H9 (cell line): ENCODE measurements around the gene EXOC5. TPM values are rescaled to one million over a fixed set of nuclear protein-coding genes. Genes with fewer than 3 reads are reported as not detected.

Experiments used
- DNase-seq: peaks from one replicate; pipeline ENCODE4 v3.0.0-alpha.2; 2017
- H2AFZ ChIP-seq: one replicate; pipeline ENCODE4 v1.6.1; 2013; ENCODE audit warnings: mild to moderate bottlenecking, low read length, control low read depth, moderate library complexity
- H2AK5ac ChIP-seq: 2 replicates; pipeline ENCODE4 v1.6.1; 2013; ENCODE audit warnings: low read length, control low read depth, mixed read lengths; ENCODE audit not compliant: insufficient read length
- H2BK120ac ChIP-seq: one replicate; pipeline ENCODE4 v1.6.1; 2013; ENCODE audit warnings: low read depth, mild to moderate bottlenecking, low read length, control low read depth, inconsistent platforms; ENCODE audit not compliant: poor library complexity, severe bottlenecking
- H2BK12ac ChIP-seq: 2 replicates; pipeline ENCODE4 v1.6.1; 2013; ENCODE audit warnings: low read length, control low read depth, mixed read lengths, low read depth; ENCODE audit not compliant: insufficient read length
- H2BK15ac ChIP-seq: 2 replicates; pipeline ENCODE4 v1.6.1; 2013; ENCODE audit warnings: low read depth, low read length, control low read depth
- H2BK20ac ChIP-seq: one replicate; pipeline ENCODE4 v1.6.1; 2013; ENCODE audit warnings: low read depth, mild to moderate bottlenecking, low read length, control low read depth, inconsistent platforms; ENCODE audit not compliant: poor library complexity, severe bottlenecking
- H2BK5ac ChIP-seq: 2 replicates; pipeline ENCODE4 v1.6.1; 2013; ENCODE audit warnings: low read length, control low read depth, mixed read lengths; ENCODE audit not compliant: insufficient read length
- H3K14ac ChIP-seq: 2 replicates; pipeline ENCODE4 v1.6.1; 2013; ENCODE audit warnings: low read length, control low read depth; ENCODE audit not compliant: insufficient read depth
- H3K18ac ChIP-seq: 2 replicates; pipeline ENCODE4 v1.6.1; 2013; ENCODE audit warnings: low read depth, mild to moderate bottlenecking, mixed read lengths, low read length, control low read depth; ENCODE audit not compliant: insufficient read length
- H3K23ac ChIP-seq: 2 replicates; pipeline ENCODE4 v1.6.1; 2013; ENCODE audit warnings: low read length, control low read depth, mixed read lengths, low read depth; ENCODE audit not compliant: insufficient read length
- H3K23me2 ChIP-seq: 2 replicates; pipeline ENCODE4 v1.6.1; 2013; ENCODE audit warnings: low read depth, mild to moderate bottlenecking, mixed read lengths, low read length, control low read depth; ENCODE audit not compliant: insufficient read length, poor library complexity, severe bottlenecking
- H3K27ac ChIP-seq: 2 replicates; pipeline ENCODE4 v1.5.1; 2013; ENCODE audit warnings: low read length, control low read depth, mixed read lengths, low read depth; ENCODE audit not compliant: insufficient read length
- H3K27me3 ChIP-seq: 2 replicates; pipeline ENCODE4 v1.6.1; 2013; ENCODE audit warnings: low read length, control low read depth, inconsistent platforms; ENCODE audit not compliant: insufficient read depth
- H3K4ac ChIP-seq: 2 replicates; pipeline ENCODE4 v1.6.1; 2013; ENCODE audit warnings: low read depth, mild to moderate bottlenecking, control low read depth, inconsistent platforms, low read length, moderate library complexity
- H3K4me1 ChIP-seq: 2 replicates; pipeline ENCODE4 v1.6.1; 2013; ENCODE audit warnings: low read length, control low read depth, inconsistent platforms; ENCODE audit not compliant: insufficient read depth
- H3K4me2 ChIP-seq: 2 replicates; pipeline ENCODE4 v1.6.1; 2013; ENCODE audit warnings: low read length, control low read depth, mixed read lengths; ENCODE audit not compliant: insufficient read length, insufficient read depth
- H3K56ac ChIP-seq: 2 replicates; pipeline ENCODE4 v1.6.1; 2013; ENCODE audit warnings: low read depth, mild to moderate bottlenecking, mixed read lengths, low read length, control low read depth; ENCODE audit not compliant: insufficient read length
- H3K79me1 ChIP-seq: 2 replicates; pipeline ENCODE4 v1.6.1; 2013; ENCODE audit warnings: low read depth, mild to moderate bottlenecking, moderate library complexity, low read length, control low read depth, inconsistent platforms; ENCODE audit not compliant: insufficient read depth, poor library complexity, severe bottlenecking
- H3K79me2 ChIP-seq: 2 replicates; pipeline ENCODE4 v1.6.1; 2013; ENCODE audit warnings: low read length, control low read depth, inconsistent platforms; ENCODE audit not compliant: insufficient read depth
- H3K9ac ChIP-seq: 2 replicates; pipeline ENCODE4 v1.6.1; 2013; ENCODE audit warnings: low read length, control low read depth, mixed read lengths; ENCODE audit not compliant: insufficient read length; ENCODE audit errors: extremely low read depth
- H3K9me3 ChIP-seq: one replicate; pipeline ENCODE4 v1.6.1; 2013; ENCODE audit warnings: low read depth, low read length, inconsistent platforms; ENCODE audit not compliant: control insufficient read depth
- H3T11ph ChIP-seq: one replicate; pipeline ENCODE4 v1.6.1; 2013; ENCODE audit warnings: mild to moderate bottlenecking, low read length, control low read depth, inconsistent platforms
- H4K20me1 ChIP-seq: one replicate; pipeline ENCODE4 v1.6.1; 2013; ENCODE audit not compliant: control insufficient read depth, insufficient read length, insufficient read depth
- H4K5ac ChIP-seq: 2 replicates; pipeline ENCODE4 v1.6.1; 2013; ENCODE audit warnings: low read depth, mild to moderate bottlenecking, mixed read lengths, low read length, control low read depth; ENCODE audit not compliant: insufficient read length
- H4K8ac ChIP-seq: replicated peaks from 2 replicates; pipeline ENCODE4 v1.6.1; 2013; ENCODE audit warnings: low read length, control low read depth, mixed read lengths, low read depth; ENCODE audit not compliant: insufficient read length
- H4K91ac ChIP-seq: 2 replicates; pipeline ENCODE4 v1.6.1; 2013; ENCODE audit warnings: low read depth, mild to moderate bottlenecking, moderate library complexity, mixed read lengths, low read length, control low read depth; ENCODE audit not compliant: insufficient read length
- H3K27ac Mint-ChIP-seq, 3 experiments: 2 replicates in 2 of 3; 3 replicates in 1 of 3; pipeline ENCODE4 v1.8.0; 2020 to 2021; ENCODE audit warnings: mixed read lengths in 3 of 3, mild to moderate bottlenecking in 1 of 3, moderate library complexity in 1 of 3
- H3K27me3 Mint-ChIP-seq: 2 replicates; pipeline ENCODE4 v1.8.0; 2021; ENCODE audit warnings: low read depth, mild to moderate bottlenecking, moderate library complexity, mixed read lengths
- H3K36me3 Mint-ChIP-seq, 3 experiments: 2 replicates in 2 of 3; 3 replicates in 1 of 3; pipeline ENCODE4 v1.8.0; 2020 to 2021; ENCODE audit warnings: low read depth in 3 of 3, mixed read lengths in 3 of 3; ENCODE audit not compliant: insufficient read depth in 1 of 3
- H3K4me1 Mint-ChIP-seq, 2 experiments: 2 replicates each; pipeline ENCODE4 v1.8.0; 2020; ENCODE audit warnings: mixed read lengths in 2 of 2
- H3K4me3 Mint-ChIP-seq, 2 experiments: 2 replicates in 1 of 2; 3 replicates in 1 of 2; pipeline ENCODE4 v1.8.0; 2020 to 2021; ENCODE audit warnings: mild to moderate bottlenecking in 2 of 2, mixed read lengths in 2 of 2, moderate library complexity in 1 of 2
- H3K9me3 Mint-ChIP-seq, 2 experiments: 2 replicates in 1 of 2; 3 replicates in 1 of 2; pipeline ENCODE4 v1.8.0; 2020; ENCODE audit warnings: mild to moderate bottlenecking in 2 of 2, mixed read lengths in 2 of 2, moderate library complexity in 1 of 2
- CTCF ChIP-seq: fragments of 200-600 bp; sonication (generic); conservative IDR thresholded peaks from 3 replicates; pipeline ENCODE4 v1.8.0; 2021; ENCODE audit warnings: antibody characterized with exemption, mild to moderate bottlenecking
- WGBS: extraction: QIAGEN DNeasy Blood & Tissue Kit; methylation state at CpG from one replicate; pipeline ENCODE4 v1.1.7; 2013; ENCODE audit warnings: missing lambda C conversion rate, low lambda C conversion rate, mixed read lengths; ENCODE audit not compliant: insufficient read length; ENCODE audit errors: extremely low coverage; 5-methylcytosine and 5-hydroxymethylcytosine counted together
- total RNA-seq: library from RNA; stranded (reverse); gene quantifications from 2 replicates; pipeline ENCODE4 v1.2.1, GENCODE V29; 2021

Gene EXOC5
- total RNA-seq, 1 experiment from 2014 or later, result 92.9 TPM

- no peak overlapping the region for H2BK12ac ChIP-seq
- H4K5ac ChIP-seq, result no peak overlapping the region
- H3K79me2 ChIP-seq, result peaks cover 13% of the 10 kb centered on the region; the same call in 1 of the 2 replicates
- H3K9ac ChIP-seq, result no peak overlapping the region
- H2BK5ac ChIP-seq, result no peak overlapping the region
- no peak overlapping the region for H3K27ac ChIP-seq
- H3K14ac ChIP-seq, result no peak overlapping the region
- H3K9me3 ChIP-seq, result no peaks in the 10 kb centered on the region
- H3K36me3 Mint-ChIP-seq, result peaks cover 2 to 27% (median 23%) of the 10 kb centered on the region in 3 experiments; a peak in 6 of 7 replicates
- 0 out of 7 replicates have a peak overlapping the region, but pooled peaks of 1 of the 3 experiments have one; percentile 3 for H3K27ac Mint-ChIP-seq
- no peak for TF ChIP-seq CTCF
- H2BK120ac ChIP-seq, result no peak overlapping the region
- H4K20me1 ChIP-seq, result peaks cover 2% of the 10 kb centered on the region
- H2AFZ ChIP-seq, result no peak overlapping the region
- H3K79me1 ChIP-seq, result peaks cover 6% of the 10 kb centered on the region
- H4K8ac ChIP-seq, result no peak overlapping the region
- H3K18ac ChIP-seq, result no peak overlapping the region
- no peak overlapping the region for H2AK5ac ChIP-seq
- no peaks in the 10 kb centered on the region for H3K27me3 ChIP-seq
- no peaks in the 10 kb centered on the region for H3K4me1 ChIP-seq
- H3K27me3 Mint-ChIP-seq, result no peaks in the 10 kb centered on the region
- peaks cover 13% of the 10 kb centered on the region in 2 experiments for H3K4me1 Mint-ChIP-seq
- no peak overlapping the region for H3K4ac ChIP-seq
- H3T11ph ChIP-seq, result no peak overlapping the region
- no peak overlapping the region for H4K91ac ChIP-seq
- no peaks in the 10 kb centered on the region for H3K9me3 Mint-ChIP-seq
- H3K4me3 Mint-ChIP-seq, result no peak overlapping the region
- peaks cover 3% of the 10 kb centered on the region for H3K23me2 ChIP-seq
- no peak overlapping the region for H3K56ac ChIP-seq
- H2BK15ac ChIP-seq, result no peak overlapping the region
- WGBS, result no CpG with 5 or more reads among the region's 1 CpG
- no peak overlapping the region for H3K23ac ChIP-seq
- H2BK20ac ChIP-seq, result no peak overlapping the region
- H3K4me2 ChIP-seq, result no peak overlapping the region
- DNase-seq, result no peak
These were observed 4.5 kb upstream of the EXOC5 start for GRCh38 chr14:57273236-57273635.
